ENCODE measurements around the gene LIMS1. TPM values are rescaled to one million over a fixed set of nuclear protein-coding genes. Genes with fewer than 3 reads are reported as not detected.
"Not testable (repeated sequence)": the region's sequence is repeated elsewhere in the genome, so short reads cannot be mapped to it uniquely, and the experiment has no call there.

Gene LIMS1
- total and polyA plus RNA-seq, 2 donors from 2014 or later = 14.4 to 65.1 TPM

DNA sequence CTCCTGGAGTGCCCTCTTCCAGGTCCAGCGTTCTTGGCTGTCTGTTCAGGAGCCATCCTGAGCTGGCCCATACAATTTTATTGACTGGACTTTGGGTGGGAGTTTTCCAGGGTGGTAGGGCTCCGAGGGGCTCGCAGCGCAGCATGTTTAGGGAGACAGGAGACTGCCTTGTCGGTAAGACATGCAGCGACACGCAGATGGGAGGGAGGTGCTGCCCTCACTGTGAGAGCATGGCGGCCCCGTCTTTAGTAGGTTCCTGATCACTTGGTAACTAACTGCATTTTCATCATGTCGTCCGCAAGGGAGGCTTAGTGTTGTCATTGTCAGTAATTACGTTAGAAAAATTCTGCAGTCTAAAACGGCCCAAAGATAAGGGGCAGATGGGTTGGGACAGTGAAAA is 121.0 kb downstream of the LIMS1 start:
- H3K9ac ChIP-seq (ENCODE audit: low read length in 3 of 3); DNase-seq; H3K27ac ChIP-seq (ENCODE audit: low read depth in 2 of 2, low read length in 2 of 2); intact Hi-C loops (cut with DNase I); H3K4me1 ChIP-seq (ENCODE audit: control insufficient read depth in 2 of 3, insufficient read depth in 2 of 3, low read depth in 1 of 3, low read length in 3 of 3); H3K27me3 ChIP-seq (ENCODE audit: control insufficient read depth, insufficient read depth, low read length); H3K36me3 ChIP-seq (ENCODE audit: control insufficient read depth in 2 of 3, insufficient read depth in 3 of 3, low read length in 3 of 3); H3K9me3 ChIP-seq (ENCODE audit: control insufficient read depth in 2 of 3, insufficient read depth in 1 of 3, low read length in 3 of 3); FAIRE-seq; H3K4me3 ChIP-seq (ENCODE audit: low read length in 3 of 3): not testable (repeated sequence)

- H3K27me3 ChIP-seq (ENCODE audit: control insufficient read depth, insufficient read depth, low read length); FAIRE-seq; H3K27ac ChIP-seq (ENCODE audit: low read depth in 2 of 2, low read length in 2 of 2); H3K4me3 ChIP-seq (ENCODE audit: low read length in 3 of 3); DNase-seq; H3K4me1 ChIP-seq (ENCODE audit: control insufficient read depth in 2 of 3, insufficient read depth in 2 of 3, low read depth in 1 of 3, low read length in 3 of 3); H3K36me3 ChIP-seq (ENCODE audit: control insufficient read depth in 2 of 3, insufficient read depth in 3 of 3, low read length in 3 of 3); H3K9me3 ChIP-seq (ENCODE audit: control insufficient read depth in 2 of 3, insufficient read depth in 1 of 3, low read length in 3 of 3); intact Hi-C loops (cut with DNase I); H3K9ac ChIP-seq (ENCODE audit: low read length in 3 of 3): not testable (repeated sequence)
Measured at GRCh38 chr2:108656282-108656681, 122.0 kb downstream of the LIMS1 start.

GRCh38 chr2:108657517-108657916 is 123.2 kb downstream of the LIMS1 start:
- DNase-seq; H3K9me3 ChIP-seq (ENCODE audit: control insufficient read depth in 2 of 3, insufficient read depth in 1 of 3, low read length in 3 of 3); H3K4me3 ChIP-seq (ENCODE audit: low read length in 3 of 3); H3K36me3 ChIP-seq (ENCODE audit: control insufficient read depth in 2 of 3, insufficient read depth in 3 of 3, low read length in 3 of 3); H3K27ac ChIP-seq (ENCODE audit: low read depth in 2 of 2, low read length in 2 of 2); H3K27me3 ChIP-seq (ENCODE audit: control insufficient read depth, insufficient read depth, low read length); H3K4me1 ChIP-seq (ENCODE audit: control insufficient read depth in 2 of 3, insufficient read depth in 2 of 3, low read depth in 1 of 3, low read length in 3 of 3); intact Hi-C loops (cut with DNase I); FAIRE-seq; H3K9ac ChIP-seq (ENCODE audit: low read length in 3 of 3): not testable (repeated sequence)

- H3K9ac ChIP-seq (ENCODE audit: low read length in 3 of 3); H3K27ac ChIP-seq (ENCODE audit: low read depth in 2 of 2, low read length in 2 of 2); H3K9me3 ChIP-seq (ENCODE audit: control insufficient read depth in 2 of 3, insufficient read depth in 1 of 3, low read length in 3 of 3); intact Hi-C loops (cut with DNase I); H3K27me3 ChIP-seq (ENCODE audit: control insufficient read depth, insufficient read depth, low read length); DNase-seq; H3K4me1 ChIP-seq (ENCODE audit: control insufficient read depth in 2 of 3, insufficient read depth in 2 of 3, low read depth in 1 of 3, low read length in 3 of 3); H3K4me3 ChIP-seq (ENCODE audit: low read length in 3 of 3); H3K36me3 ChIP-seq (ENCODE audit: control insufficient read depth in 2 of 3, insufficient read depth in 3 of 3, low read length in 3 of 3); FAIRE-seq: not testable (repeated sequence)
Measured at GRCh38 chr2:108658553-108658952, 124.3 kb downstream of the LIMS1 start.

GRCh38 chr2:108661493-108661892 is 127.2 kb downstream of the LIMS1 start:
- H3K36me3 ChIP-seq (ENCODE audit: control insufficient read depth in 2 of 3, insufficient read depth in 3 of 3, low read length in 3 of 3); H3K4me3 ChIP-seq (ENCODE audit: low read length in 3 of 3); H3K27ac ChIP-seq (ENCODE audit: low read depth in 2 of 2, low read length in 2 of 2); H3K27me3 ChIP-seq (ENCODE audit: control insufficient read depth, insufficient read depth, low read length); H3K9me3 ChIP-seq (ENCODE audit: control insufficient read depth in 2 of 3, insufficient read depth in 1 of 3, low read length in 3 of 3); intact Hi-C loops (cut with DNase I); H3K4me1 ChIP-seq (ENCODE audit: control insufficient read depth in 2 of 3, insufficient read depth in 2 of 3, low read depth in 1 of 3, low read length in 3 of 3); FAIRE-seq; DNase-seq; H3K9ac ChIP-seq (ENCODE audit: low read length in 3 of 3): not testable (repeated sequence)

GRCh38 chr2:108662207-108662612 is 127.9 kb downstream of the LIMS1 start:
- H3K9me3 ChIP-seq (ENCODE audit: control insufficient read depth in 2 of 3, insufficient read depth in 1 of 3, low read length in 3 of 3); H3K27ac ChIP-seq (ENCODE audit: low read depth in 2 of 2, low read length in 2 of 2); FAIRE-seq; H3K9ac ChIP-seq (ENCODE audit: low read length in 3 of 3); H3K4me1 ChIP-seq (ENCODE audit: control insufficient read depth in 2 of 3, insufficient read depth in 2 of 3, low read depth in 1 of 3, low read length in 3 of 3); intact Hi-C loops (cut with DNase I); H3K36me3 ChIP-seq (ENCODE audit: control insufficient read depth in 2 of 3, insufficient read depth in 3 of 3, low read length in 3 of 3); H3K4me3 ChIP-seq (ENCODE audit: low read length in 3 of 3); H3K27me3 ChIP-seq (ENCODE audit: control insufficient read depth, insufficient read depth, low read length); DNase-seq: not testable (repeated sequence)

DNA sequence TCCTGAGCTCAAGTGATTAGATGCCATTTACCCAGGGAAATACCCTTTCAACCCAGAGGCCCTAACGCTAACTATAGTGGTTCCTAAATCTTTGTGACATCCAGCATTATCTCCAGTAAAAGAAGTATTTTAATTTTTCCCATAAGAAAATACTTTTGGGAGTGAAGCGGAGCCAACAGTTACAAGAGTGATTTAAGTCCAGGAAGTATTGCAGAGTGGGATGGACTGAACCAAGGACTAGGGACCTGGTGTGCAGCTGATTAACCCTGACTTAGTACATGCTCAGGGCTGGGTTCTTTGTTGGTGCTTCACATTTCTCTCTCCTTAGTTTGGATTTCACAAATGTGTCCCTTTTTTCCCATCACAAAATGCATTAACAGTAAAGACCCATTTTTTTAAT is 129.1 kb downstream of the LIMS1 start:
- FAIRE-seq; H3K9me3 ChIP-seq (ENCODE audit: control insufficient read depth in 2 of 3, insufficient read depth in 1 of 3, low read length in 3 of 3); H3K27me3 ChIP-seq (ENCODE audit: control insufficient read depth, insufficient read depth, low read length); H3K27ac ChIP-seq (ENCODE audit: low read depth in 2 of 2, low read length in 2 of 2); H3K36me3 ChIP-seq (ENCODE audit: control insufficient read depth in 2 of 3, insufficient read depth in 3 of 3, low read length in 3 of 3); H3K4me1 ChIP-seq (ENCODE audit: control insufficient read depth in 2 of 3, insufficient read depth in 2 of 3, low read depth in 1 of 3, low read length in 3 of 3); DNase-seq; intact Hi-C loops (cut with DNase I); H3K4me3 ChIP-seq (ENCODE audit: low read length in 3 of 3); H3K9ac ChIP-seq (ENCODE audit: low read length in 3 of 3): not testable (repeated sequence)

DNA sequence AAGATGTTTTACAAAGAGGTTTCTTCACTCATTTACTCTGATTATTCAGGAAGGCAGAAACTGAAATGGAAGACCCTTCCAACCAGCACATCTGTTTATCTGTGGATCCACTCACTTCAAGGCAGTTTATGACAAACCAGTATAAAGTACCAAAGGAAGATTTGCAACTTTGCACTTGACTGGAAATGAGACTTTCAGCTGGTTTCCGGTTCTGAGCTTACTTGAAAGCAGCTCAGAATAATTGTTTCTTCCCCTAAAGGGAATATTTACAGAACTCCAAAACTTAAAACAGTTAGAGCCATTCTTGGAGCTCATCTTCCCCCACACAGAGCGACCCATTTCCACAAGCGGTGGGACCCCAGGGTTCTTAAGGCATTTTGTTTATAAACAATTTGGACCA is 129.8 kb downstream of the LIMS1 start:
- H3K36me3 ChIP-seq (ENCODE audit: control insufficient read depth in 2 of 3, insufficient read depth in 3 of 3, low read length in 3 of 3); H3K27me3 ChIP-seq (ENCODE audit: control insufficient read depth, insufficient read depth, low read length); DNase-seq; H3K4me3 ChIP-seq (ENCODE audit: low read length in 3 of 3); H3K27ac ChIP-seq (ENCODE audit: low read depth in 2 of 2, low read length in 2 of 2); H3K9me3 ChIP-seq (ENCODE audit: control insufficient read depth in 2 of 3, insufficient read depth in 1 of 3, low read length in 3 of 3); intact Hi-C loops (cut with DNase I); H3K9ac ChIP-seq (ENCODE audit: low read length in 3 of 3); FAIRE-seq; H3K4me1 ChIP-seq (ENCODE audit: control insufficient read depth in 2 of 3, insufficient read depth in 2 of 3, low read depth in 1 of 3, low read length in 3 of 3): not testable (repeated sequence)

GRCh38 chr2:108664979-108665378 is 130.7 kb downstream of the LIMS1 start:
- H3K27me3 ChIP-seq (ENCODE audit: control insufficient read depth, insufficient read depth, low read length); H3K36me3 ChIP-seq (ENCODE audit: control insufficient read depth in 2 of 3, insufficient read depth in 3 of 3, low read length in 3 of 3); H3K9me3 ChIP-seq (ENCODE audit: control insufficient read depth in 2 of 3, insufficient read depth in 1 of 3, low read length in 3 of 3); intact Hi-C loops (cut with DNase I); DNase-seq; H3K4me3 ChIP-seq (ENCODE audit: low read length in 3 of 3); H3K9ac ChIP-seq (ENCODE audit: low read length in 3 of 3); H3K27ac ChIP-seq (ENCODE audit: low read depth in 2 of 2, low read length in 2 of 2); H3K4me1 ChIP-seq (ENCODE audit: control insufficient read depth in 2 of 3, insufficient read depth in 2 of 3, low read depth in 1 of 3, low read length in 3 of 3); FAIRE-seq: not testable (repeated sequence)

Data from kidney (tissue), 11 donors.